Erythroblast (primary cell): ENCODE results near the gene TOX2.

Source experiments
- GATA1 ChIP-seq: IDR thresholded peaks from 2 replicates; pipeline ENCODE4 v1.6.1; 2011; ENCODE audit warnings: low read depth, mild to moderate bottlenecking, control low read depth, low read length, moderate library complexity
- POLR2A ChIP-seq: IDR thresholded peaks from 2 replicates; pipeline ENCODE4 v1.6.1; 2011; ENCODE audit warnings: mild to moderate bottlenecking, low read length

- TF ChIP-seq POLR2A, result no peak
- no peak for TF ChIP-seq GATA1
Measured at GRCh38 chr20:44018259-44018941, 103.7 kb downstream of the TOX2 start.
